Endodermal cell (in vitro differentiated cells): ENCODE measurements around the gene ADRA2A. TPM values are rescaled to one million over a fixed set of nuclear protein-coding genes. Genes with fewer than 3 reads are reported as not detected.
A peak's percentile ranks its signal among the peaks of the same experiment; 100 is the strongest.

Experiments used
- DNase-seq: peaks from one replicate; pipeline ENCODE4 v3.0.0-alpha.2; 2017
- H3K27ac ChIP-seq: 2 replicates; pipeline ENCODE4 v1.5.1; 2013; ENCODE audit warnings: mild to moderate bottlenecking, low read depth, low read length, moderate library complexity
- H3K27me3 ChIP-seq: 2 replicates; pipeline ENCODE4 v1.6.1; 2013; ENCODE audit warnings: mild to moderate bottlenecking, low read length, moderate library complexity; ENCODE audit not compliant: insufficient read depth, control insufficient read depth, poor library complexity, severe bottlenecking
- H3K36me3 ChIP-seq: 2 replicates; pipeline ENCODE4 v1.7.0; 2013; ENCODE audit warnings: mild to moderate bottlenecking, low read length, moderate library complexity; ENCODE audit not compliant: control insufficient read depth, insufficient read depth
- H3K4me1 ChIP-seq: one replicate; pipeline ENCODE4 v1.7.0; 2013; ENCODE audit warnings: low read length; ENCODE audit not compliant: control insufficient read depth, insufficient read depth
- H3K4me3 ChIP-seq: 2 replicates; pipeline ENCODE4 v1.5.1; 2013; ENCODE audit warnings: mild to moderate bottlenecking, low read length, moderate library complexity
- H3K9ac ChIP-seq: 2 replicates; pipeline ENCODE4 v1.6.1; 2013; ENCODE audit warnings: mild to moderate bottlenecking, low read length, moderate library complexity; ENCODE audit not compliant: poor library complexity, severe bottlenecking; ENCODE audit errors: extremely low read depth
- H3K9me3 ChIP-seq: 2 replicates; pipeline ENCODE4 v1.6.1; 2013; ENCODE audit warnings: mild to moderate bottlenecking, low read length, moderate library complexity; ENCODE audit not compliant: control insufficient read depth
- H3K27ac Mint-ChIP-seq: 2 replicates; pipeline ENCODE4 v1.8.0; 2020; ENCODE audit warnings: mixed read lengths
- H3K27me3 Mint-ChIP-seq: 2 replicates; pipeline ENCODE4 v1.8.0; 2021; ENCODE audit warnings: mild to moderate bottlenecking, mixed read lengths; ENCODE audit not compliant: insufficient read depth
- H3K36me3 Mint-ChIP-seq: 2 replicates; pipeline ENCODE4 v1.8.0; 2020; ENCODE audit warnings: low read depth, mixed read lengths
- H3K4me1 Mint-ChIP-seq: 2 replicates; pipeline ENCODE4 v1.8.0; 2020; ENCODE audit warnings: mixed read lengths
- H3K4me3 Mint-ChIP-seq: 2 replicates; pipeline ENCODE4 v1.8.0; 2020; ENCODE audit warnings: mild to moderate bottlenecking, moderate library complexity, mixed read lengths
- H3K9me3 Mint-ChIP-seq: 2 replicates; pipeline ENCODE4 v1.8.0; 2020; ENCODE audit warnings: mild to moderate bottlenecking, mixed read lengths
- WGBS, 2 experiments: methylation state at CpG; one replicate each; pipeline versions ENCODE4 v1.1.5 to v1.1.7; 2013; ENCODE audit warnings: missing lambda C conversion rate in 2 of 2, mixed read lengths in 1 of 2; ENCODE audit not compliant: insufficient coverage in 1 of 2, insufficient read length in 1 of 2; 5-methylcytosine and 5-hydroxymethylcytosine counted together
- long read RNA-seq, 4 experiments: library from polyadenylated mRNA in 2 of 4; library from RNA in 1 of 4; library from capped mRNA in 1 of 4; stranded (forward) in 3 of 4; unstranded in 1 of 4; transcript quantifications; one replicate each; pipeline ENCODE4 v2.0.0, GENCODE V29; 2020 to 2021; ENCODE audit warnings: inconsistent platforms in 1 of 4
- polyA plus RNA-seq, 2 experiments: library from polyadenylated mRNA; stranded (reverse); fragments of 50-300 nt; gene quantifications; one replicate each; pipeline ENCODE4 v1.2.3, GENCODE V29; 2013
- total RNA-seq, 2 donors: library from RNA; stranded (reverse); fragmentation: NEBNext Ultra II Directional in 1 of 2; extraction: Animal tissue kit (Norgen Biotek cat#: 25700) in 1 of 2; gene quantifications; 2 replicates in 1 of 2; 3 replicates in 1 of 2; pipeline ENCODE4 v1.2.1, GENCODE V29; 2021
- TF ChIP-seq, protein P1 (sequence below): fragments of 200-600 bp; sonication (generic); conservative IDR thresholded peaks from 2 replicates; pipeline ENCODE4 v1.5.0; 2021; ENCODE audit warnings: antibody characterized with exemption, mild to moderate bottlenecking

Gene ADRA2A
- under 1 TPM in 1 of 2 donors, not detected in 1; 0.13 TPM for total RNA-seq
- polyA plus RNA-seq (2013, experiment 1 of 2) = 0.53 TPM
- 0.87 TPM for polyA plus RNA-seq (2013, experiment 2 of 2)
- long read RNA-seq, experiment 1 = 0 reads
- long read RNA-seq, experiment 2 = 0 reads
- long read RNA-seq, experiment 3 = 0 reads
- long read RNA-seq, experiment 4 = 0 reads

DNA sequence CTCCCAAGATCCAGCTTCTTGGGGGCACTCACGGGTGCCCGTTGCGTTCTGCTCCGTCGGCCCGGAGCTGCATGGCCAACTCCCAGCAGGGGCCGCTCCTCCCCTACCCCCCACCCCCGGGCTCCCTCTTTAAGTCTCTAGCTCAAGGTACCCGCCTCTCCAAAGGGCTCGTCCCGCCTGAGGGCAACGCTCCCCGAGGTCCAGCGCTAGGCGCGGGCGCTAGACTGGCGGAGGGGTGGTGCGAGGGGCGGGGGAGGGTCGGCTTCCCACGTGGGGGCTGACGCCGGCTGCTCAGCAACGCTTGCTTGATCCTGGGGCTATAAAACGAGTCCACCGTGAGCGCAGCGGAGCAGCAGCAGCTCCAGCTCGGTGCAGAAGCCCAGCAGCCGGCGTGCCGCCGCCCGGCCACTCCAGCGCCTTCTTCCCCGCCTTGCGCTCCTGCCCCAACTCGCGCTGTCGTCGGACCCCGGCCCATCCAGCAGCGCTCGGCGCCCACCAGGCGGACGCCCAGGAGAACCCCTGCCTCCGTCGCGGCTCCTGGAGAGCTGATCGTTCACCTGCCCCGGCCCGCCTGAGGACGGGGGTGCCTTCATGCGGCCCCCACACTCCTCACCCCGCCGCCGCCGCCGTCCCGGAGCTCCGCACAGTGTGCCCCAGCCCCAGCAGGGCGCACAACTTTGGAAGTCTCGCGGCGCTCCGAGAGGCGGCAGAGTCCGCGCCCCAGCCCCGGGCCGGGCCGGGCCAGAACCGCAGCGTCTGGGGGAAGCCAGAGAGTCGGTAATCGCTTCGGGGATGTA lies at the start of gene ADRA2A:
Gene ADRA2A (plus strand): TSS at position 348 of the 797 bp plus-strand sequence. CDS start 968 bp downstream, outside the sequence.
- H3K27me3 Mint-ChIP-seq = peaks cover 89% of the 10 kb centered on the region

DNA sequence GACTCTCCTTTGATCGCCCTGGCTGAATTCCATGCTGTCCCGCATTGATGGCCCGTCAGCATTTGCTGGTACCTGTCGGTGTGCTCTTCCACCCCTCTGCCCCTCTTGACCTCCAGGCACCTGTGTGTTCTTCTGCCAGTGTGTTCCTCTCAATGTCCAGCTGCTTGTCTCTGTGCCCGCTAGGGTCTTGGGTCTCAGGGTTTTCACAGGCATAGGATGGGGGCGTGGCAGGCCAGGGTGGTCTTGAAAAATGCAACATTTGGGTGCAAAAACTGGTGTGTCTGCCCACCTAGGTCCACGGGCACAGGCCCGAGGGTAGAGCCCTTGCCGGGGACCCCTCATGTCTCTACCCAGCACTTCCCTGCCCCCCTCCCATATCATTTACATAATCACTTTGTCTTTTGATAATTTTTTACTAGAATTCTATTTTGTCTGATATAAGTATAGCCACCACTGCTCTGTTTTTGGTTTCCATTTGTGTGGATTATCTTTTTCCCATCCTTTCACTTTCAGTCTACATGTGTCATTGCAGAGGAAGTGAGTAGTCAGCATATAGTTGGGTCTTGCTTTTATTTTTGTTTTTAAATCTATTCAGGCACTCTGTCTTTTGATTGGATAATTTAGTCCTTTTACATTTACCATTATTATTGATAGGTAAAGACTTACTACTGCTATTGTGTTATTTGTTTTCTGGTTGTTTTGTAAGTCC lies 46.6 kb upstream of the ADRA2A start:
- peaks cover 1% of the 10 kb centered on the region for H3K27me3 Mint-ChIP-seq
- TF ChIP-seq, protein P1, sequence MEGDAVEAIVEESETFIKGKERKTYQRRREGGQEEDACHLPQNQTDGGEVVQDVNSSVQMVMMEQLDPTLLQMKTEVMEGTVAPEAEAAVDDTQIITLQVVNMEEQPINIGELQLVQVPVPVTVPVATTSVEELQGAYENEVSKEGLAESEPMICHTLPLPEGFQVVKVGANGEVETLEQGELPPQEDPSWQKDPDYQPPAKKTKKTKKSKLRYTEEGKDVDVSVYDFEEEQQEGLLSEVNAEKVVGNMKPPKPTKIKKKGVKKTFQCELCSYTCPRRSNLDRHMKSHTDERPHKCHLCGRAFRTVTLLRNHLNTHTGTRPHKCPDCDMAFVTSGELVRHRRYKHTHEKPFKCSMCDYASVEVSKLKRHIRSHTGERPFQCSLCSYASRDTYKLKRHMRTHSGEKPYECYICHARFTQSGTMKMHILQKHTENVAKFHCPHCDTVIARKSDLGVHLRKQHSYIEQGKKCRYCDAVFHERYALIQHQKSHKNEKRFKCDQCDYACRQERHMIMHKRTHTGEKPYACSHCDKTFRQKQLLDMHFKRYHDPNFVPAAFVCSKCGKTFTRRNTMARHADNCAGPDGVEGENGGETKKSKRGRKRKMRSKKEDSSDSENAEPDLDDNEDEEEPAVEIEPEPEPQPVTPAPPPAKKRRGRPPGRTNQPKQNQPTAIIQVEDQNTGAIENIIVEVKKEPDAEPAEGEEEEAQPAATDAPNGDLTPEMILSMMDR = no peak

More for the DNA sequence above, at the start of gene ADRA2A:
- H3K27ac ChIP-seq = no peak within 1 kb of the TSS
- peaks cover 3% of the 10 kb centered on the region for H3K4me1 Mint-ChIP-seq
- H3K9ac ChIP-seq = no peak within 1 kb of the TSS
- peaks cover 10% of the 10 kb centered on the region for H3K9me3 Mint-ChIP-seq
- TF ChIP-seq, protein P1 = no peak
- H3K27ac Mint-ChIP-seq = no peak within 1 kb of the TSS
- 1% methylated on average over 29 to 78 of the region's 79 CpGs for WGBS, 2 experiments
- peak; percentile 88 for DNase-seq
- no peaks in the 10 kb centered on the region for H3K36me3 Mint-ChIP-seq
- no peaks in the 10 kb centered on the region for H3K4me1 ChIP-seq
- no peaks in the 10 kb centered on the region for H3K36me3 ChIP-seq
- no peaks in the 10 kb centered on the region for H3K9me3 ChIP-seq
- peak within 1 kb of the TSS; percentile 81 for H3K4me3 ChIP-seq
- peaks cover 92% of the 10 kb centered on the region for H3K27me3 ChIP-seq
- peak within 1 kb of the TSS; percentile 53 for H3K4me3 Mint-ChIP-seq

DNA sequence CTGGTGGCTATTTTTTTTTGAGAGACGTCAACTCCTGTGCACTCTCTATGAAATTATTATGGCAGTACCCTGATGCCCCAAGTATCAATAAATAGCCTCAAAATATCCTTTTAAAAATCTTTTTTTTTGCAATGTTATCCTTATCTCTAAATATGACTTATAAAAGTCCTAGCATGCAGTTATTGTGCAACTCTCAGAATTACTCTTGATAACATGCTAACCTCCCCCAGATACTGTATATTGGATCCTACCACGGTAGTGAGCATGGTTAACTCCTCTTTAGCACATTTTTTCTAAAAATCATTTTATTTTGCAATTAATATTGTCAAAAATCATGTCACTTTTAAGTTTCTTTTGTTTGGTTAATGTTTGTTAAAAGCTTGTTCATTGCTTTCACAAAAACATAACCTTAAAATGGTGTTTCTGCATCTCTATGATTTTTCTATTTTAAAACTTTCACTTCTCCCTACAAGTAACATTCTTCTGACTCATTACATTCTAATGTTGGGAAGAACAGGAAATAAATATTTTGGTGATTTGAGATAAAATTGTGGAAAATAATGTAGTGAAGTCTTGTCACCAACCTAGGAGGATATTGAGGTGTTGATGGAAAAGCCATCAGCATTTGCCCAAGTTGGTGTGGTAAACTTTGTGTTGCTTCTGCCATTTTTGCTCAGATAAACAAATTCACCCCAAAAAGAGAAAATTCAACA lies 42.1 kb upstream of the ADRA2A start:
- Mint-ChIP-seq H3K4me1 (no peaks in the 10 kb centered on the region), H3K4me3 (no peak overlapping the region), H3K9me3 (peaks cover 52% of the 10 kb centered on the region), H3K27ac (no peak overlapping the region), H3K36me3 (peaks cover 36% of the 10 kb centered on the region), H3K27me3 (peaks cover 1% of the 10 kb centered on the region)
- TF ChIP-seq, protein P1 = no peak
- no peaks in the 10 kb centered on the region for H3K27me3 ChIP-seq
- no peak overlapping the region for H3K9ac ChIP-seq
- H3K9me3 ChIP-seq = peaks cover 52% of the 10 kb centered on the region
- no peak overlapping the region for H3K27ac ChIP-seq
- H3K4me1 ChIP-seq = no peaks in the 10 kb centered on the region
- H3K36me3 ChIP-seq = peaks cover 6% of the 10 kb centered on the region
- 89 to 96% methylated on average over 2 of the region's 2 CpGs for WGBS, 2 experiments
- H3K4me3 ChIP-seq = no peak overlapping the region
- DNase-seq = no peak

More for the DNA sequence above, 46.6 kb upstream of the ADRA2A start:
- Histone ChIP-seq H3K4me1 (no peaks in the 10 kb centered on the region), H3K27me3 (no peaks in the 10 kb centered on the region), H3K9ac (no peak overlapping the region), H3K4me3 (no peak overlapping the region), H3K9me3 (peaks cover 40% of the 10 kb centered on the region), H3K27ac (no peak overlapping the region), H3K36me3 (peaks cover 6% of the 10 kb centered on the region)
- Mint-ChIP-seq H3K27ac (no peak overlapping the region), H3K9me3 (peaks cover 41% of the 10 kb centered on the region), H3K36me3 (peaks cover 44% of the 10 kb centered on the region), H3K4me1 (no peaks in the 10 kb centered on the region), H3K4me3 (no peak overlapping the region)
- WGBS, 2 experiments = 90 to 94% methylated on average over 8 to 9 of the region's 9 CpGs
- no peak for DNase-seq
